Astrocyte (in vitro differentiated cells and primary cell): Measurements from ENCODE around the gene RHCG. TPM values are rescaled to one million over a fixed set of nuclear protein-coding genes. Genes with fewer than 3 reads are reported as not detected.

ENCODE experiments used
- DNase-seq: peaks from one replicate; pipeline ENCODE4 v3.0.0-alpha.2; 2010; ENCODE audit warnings: low read depth
- FAIRE-seq: peaks from 2 replicates; lab custom pipeline; 2011; peaks lifted over from hg19 to GRCh38; lab: Jason Lieb, UNC
- H2AFZ ChIP-seq: 2 replicates; pipeline ENCODE4 v1.6.0; 2012; ENCODE audit warnings: low read depth, low read length, inconsistent platforms
- H3K27ac ChIP-seq: 2 replicates; pipeline ENCODE4 v1.5.1; 2011; ENCODE audit warnings: low read depth, low read length, inconsistent platforms
- H3K27me3 ChIP-seq: 2 replicates; pipeline ENCODE4 v1.6.0; 2011; ENCODE audit warnings: low read length, inconsistent platforms; ENCODE audit not compliant: insufficient read depth
- H3K36me3 ChIP-seq: 2 replicates; pipeline ENCODE4 v1.5.1; 2011; ENCODE audit warnings: low read length, inconsistent platforms; ENCODE audit not compliant: insufficient read depth
- H3K4me1 ChIP-seq: 2 replicates; pipeline ENCODE4 v1.5.1; 2011; ENCODE audit warnings: low read length, inconsistent platforms; ENCODE audit not compliant: insufficient read depth
- H3K4me2 ChIP-seq: 2 replicates; pipeline ENCODE4 v1.6.0; 2012; ENCODE audit warnings: low read length, inconsistent platforms
- H3K4me3 ChIP-seq: 2 replicates; pipeline ENCODE4 v1.5.1; 2011; ENCODE audit warnings: low read depth, mild to moderate bottlenecking, low read length, inconsistent platforms; ENCODE audit not compliant: insufficient read depth
- H3K79me2 ChIP-seq: 2 replicates; pipeline ENCODE4 v1.6.0; 2012; ENCODE audit warnings: mild to moderate bottlenecking, low read length, inconsistent platforms; ENCODE audit not compliant: insufficient read depth
- H3K9ac ChIP-seq: 2 replicates; pipeline ENCODE4 v1.6.0; 2012; ENCODE audit warnings: mild to moderate bottlenecking, low read length, inconsistent platforms
- H3K9me3 ChIP-seq: 2 replicates; pipeline ENCODE4 v1.5.1; 2012; ENCODE audit warnings: low read depth, mild to moderate bottlenecking, low read length, inconsistent platforms; ENCODE audit not compliant: insufficient read depth
- H4K20me1 ChIP-seq: 2 replicates; pipeline ENCODE4 v1.6.0; 2012; ENCODE audit warnings: low read length, inconsistent platforms; ENCODE audit not compliant: insufficient read depth
- H3K27ac Mint-ChIP-seq: one replicate; pipeline ENCODE4 v1.8.0; 2021; ENCODE audit warnings: mild to moderate bottlenecking, mixed read lengths; ENCODE audit not compliant: unreplicated experiment
- H3K27me3 Mint-ChIP-seq: one replicate; pipeline ENCODE4 v1.8.0; 2021; ENCODE audit warnings: low read depth, mixed read lengths; ENCODE audit not compliant: unreplicated experiment
- H3K36me3 Mint-ChIP-seq: one replicate; pipeline ENCODE4 v1.8.0; 2021; ENCODE audit warnings: low read depth, mixed read lengths; ENCODE audit not compliant: unreplicated experiment
- H3K4me1 Mint-ChIP-seq: one replicate; pipeline ENCODE4 v1.8.0; 2021; ENCODE audit warnings: low read depth, mixed read lengths; ENCODE audit not compliant: unreplicated experiment
- H3K4me3 Mint-ChIP-seq: one replicate; pipeline ENCODE4 v1.8.0; 2021; ENCODE audit warnings: mild to moderate bottlenecking, moderate library complexity, mixed read lengths; ENCODE audit not compliant: unreplicated experiment
- H3K9me3 Mint-ChIP-seq: one replicate; pipeline ENCODE4 v1.8.0; 2021; ENCODE audit warnings: mild to moderate bottlenecking, mixed read lengths; ENCODE audit not compliant: unreplicated experiment
- EZH2 ChIP-seq: IDR thresholded peaks from 2 replicates; pipeline ENCODE4 v1.6.1; 2012; ENCODE audit warnings: mild to moderate bottlenecking, low read length, inconsistent platforms; ENCODE audit not compliant: insufficient read depth
- total RNA-seq: library from RNA; stranded (reverse); gene quantifications from 2 replicates; pipeline ENCODE4 v1.2.1, GENCODE V29; 2021
- TF ChIP-seq, protein P1 (sequence below): IDR thresholded peaks from 2 replicates; pipeline ENCODE4 v1.5.1; 2011; ENCODE audit warnings: low read depth, mild to moderate bottlenecking, inconsistent platforms, low read length, moderate library complexity; ENCODE audit not compliant: insufficient read depth

Gene RHCG
- total RNA-seq, 1 donor from 2014 or later: 0.18 TPM

DNA sequence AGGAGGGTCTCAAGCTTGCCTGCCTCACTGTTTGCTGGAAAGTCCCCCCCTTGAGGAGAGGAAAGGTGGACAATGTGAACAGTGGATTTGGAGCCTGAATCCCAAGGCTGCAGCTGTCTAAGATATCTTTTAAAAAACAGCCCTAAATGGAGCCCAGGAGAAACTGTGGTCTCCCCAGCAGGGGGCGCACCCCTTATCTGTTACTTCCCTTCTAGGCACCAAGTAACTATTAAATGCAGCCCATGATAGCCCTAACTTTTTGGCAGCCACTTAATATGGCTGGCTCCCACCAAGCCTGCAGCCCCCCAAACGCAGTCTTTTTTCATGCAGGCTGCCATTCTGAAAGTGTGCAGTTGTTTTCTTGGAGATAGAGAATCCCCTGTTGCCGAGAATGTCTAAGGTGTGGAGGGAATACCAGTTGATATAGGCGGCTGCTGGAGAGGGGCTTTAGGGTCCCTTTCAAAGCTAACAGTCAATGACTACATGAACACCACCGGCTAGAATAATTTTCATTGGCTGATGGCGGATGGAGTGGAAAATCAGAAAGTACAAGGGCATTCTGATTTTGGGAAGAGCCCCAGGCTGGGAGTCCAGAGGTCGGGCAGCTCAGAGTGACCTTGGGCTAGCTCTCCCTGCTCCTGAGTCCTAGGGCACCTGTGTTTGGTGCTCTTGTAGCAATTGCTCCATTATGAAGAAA lies 1.3 kb downstream of the RHCG start:
- no peaks in the 10 kb centered on the region for H3K36me3 Mint-ChIP-seq
- H3K9me3 Mint-ChIP-seq: no peaks in the 10 kb centered on the region

DNA sequence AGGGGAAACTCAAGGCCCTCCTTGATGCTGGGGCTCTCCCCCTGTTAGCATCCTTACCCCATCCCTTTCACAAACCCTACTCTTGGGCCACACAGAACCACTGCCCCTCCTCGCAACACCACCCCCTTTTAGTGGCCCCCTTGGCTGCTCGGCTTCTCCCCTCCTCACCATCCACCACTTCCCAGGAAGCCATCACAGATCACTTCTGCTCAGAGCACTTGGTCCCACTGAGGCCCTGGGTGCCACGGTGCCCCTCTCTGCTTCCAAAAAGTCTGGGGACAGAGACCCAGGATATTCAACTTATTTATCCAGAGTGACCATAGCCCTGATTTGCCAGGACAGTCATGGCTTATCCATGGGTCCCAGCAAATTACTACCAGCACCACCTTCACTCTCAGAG lies 2.4 kb downstream of the RHCG start:
- peaks cover 35% of the 10 kb centered on the region for H3K27me3 ChIP-seq
- no peak overlapping the region for H3K27ac Mint-ChIP-seq
- no peak overlapping the region for H3K4me3 ChIP-seq
- H3K79me2 ChIP-seq: no peaks in the 10 kb centered on the region
- H3K4me2 ChIP-seq: no peak overlapping the region
- FAIRE-seq (no peak), DNase-seq (no peak)
- H3K36me3 ChIP-seq: no peaks in the 10 kb centered on the region
- no peak overlapping the region for H3K27ac ChIP-seq
- no peak overlapping the region for H3K9ac ChIP-seq
- no peak for TF ChIP-seq EZH2
- TF ChIP-seq, protein P1, sequence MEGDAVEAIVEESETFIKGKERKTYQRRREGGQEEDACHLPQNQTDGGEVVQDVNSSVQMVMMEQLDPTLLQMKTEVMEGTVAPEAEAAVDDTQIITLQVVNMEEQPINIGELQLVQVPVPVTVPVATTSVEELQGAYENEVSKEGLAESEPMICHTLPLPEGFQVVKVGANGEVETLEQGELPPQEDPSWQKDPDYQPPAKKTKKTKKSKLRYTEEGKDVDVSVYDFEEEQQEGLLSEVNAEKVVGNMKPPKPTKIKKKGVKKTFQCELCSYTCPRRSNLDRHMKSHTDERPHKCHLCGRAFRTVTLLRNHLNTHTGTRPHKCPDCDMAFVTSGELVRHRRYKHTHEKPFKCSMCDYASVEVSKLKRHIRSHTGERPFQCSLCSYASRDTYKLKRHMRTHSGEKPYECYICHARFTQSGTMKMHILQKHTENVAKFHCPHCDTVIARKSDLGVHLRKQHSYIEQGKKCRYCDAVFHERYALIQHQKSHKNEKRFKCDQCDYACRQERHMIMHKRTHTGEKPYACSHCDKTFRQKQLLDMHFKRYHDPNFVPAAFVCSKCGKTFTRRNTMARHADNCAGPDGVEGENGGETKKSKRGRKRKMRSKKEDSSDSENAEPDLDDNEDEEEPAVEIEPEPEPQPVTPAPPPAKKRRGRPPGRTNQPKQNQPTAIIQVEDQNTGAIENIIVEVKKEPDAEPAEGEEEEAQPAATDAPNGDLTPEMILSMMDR: no peak
- no peak overlapping the region for H2AFZ ChIP-seq
- H3K4me1 Mint-ChIP-seq: no peaks in the 10 kb centered on the region
- no peaks in the 10 kb centered on the region for H3K9me3 Mint-ChIP-seq
- H3K9me3 ChIP-seq: no peaks in the 10 kb centered on the region
- H3K4me1 ChIP-seq: peaks cover 7% of the 10 kb centered on the region
- H3K36me3 Mint-ChIP-seq: no peaks in the 10 kb centered on the region
- H3K27me3 Mint-ChIP-seq: peaks cover 68% of the 10 kb centered on the region
- peaks cover 2% of the 10 kb centered on the region for H4K20me1 ChIP-seq
- no peak overlapping the region for H3K4me3 Mint-ChIP-seq

More for the DNA sequence above, 1.3 kb downstream of the RHCG start:
- H3K27ac Mint-ChIP-seq: no peak overlapping the region
- FAIRE-seq: no peak
- Histone ChIP-seq H3K4me3 (no peak overlapping the region), H3K79me2 (no peaks in the 10 kb centered on the region), H4K20me1 (peaks cover 3% of the 10 kb centered on the region), H3K27me3 (peaks cover 35% of the 10 kb centered on the region), H2AFZ (no peak overlapping the region), H3K4me2 (no peak overlapping the region), H3K4me1 (peaks cover 7% of the 10 kb centered on the region), H3K9me3 (no peaks in the 10 kb centered on the region), H3K36me3 (no peaks in the 10 kb centered on the region), H3K9ac (no peak overlapping the region), H3K27ac (no peak overlapping the region)
- no peak for TF ChIP-seq EZH2
- TF ChIP-seq, protein P1: peak; percentile 30
- DNase-seq: no peak
- no peak overlapping the region for H3K4me3 Mint-ChIP-seq
- peaks cover 73% of the 10 kb centered on the region for H3K27me3 Mint-ChIP-seq
- H3K4me1 Mint-ChIP-seq: no peaks in the 10 kb centered on the region

DNA sequence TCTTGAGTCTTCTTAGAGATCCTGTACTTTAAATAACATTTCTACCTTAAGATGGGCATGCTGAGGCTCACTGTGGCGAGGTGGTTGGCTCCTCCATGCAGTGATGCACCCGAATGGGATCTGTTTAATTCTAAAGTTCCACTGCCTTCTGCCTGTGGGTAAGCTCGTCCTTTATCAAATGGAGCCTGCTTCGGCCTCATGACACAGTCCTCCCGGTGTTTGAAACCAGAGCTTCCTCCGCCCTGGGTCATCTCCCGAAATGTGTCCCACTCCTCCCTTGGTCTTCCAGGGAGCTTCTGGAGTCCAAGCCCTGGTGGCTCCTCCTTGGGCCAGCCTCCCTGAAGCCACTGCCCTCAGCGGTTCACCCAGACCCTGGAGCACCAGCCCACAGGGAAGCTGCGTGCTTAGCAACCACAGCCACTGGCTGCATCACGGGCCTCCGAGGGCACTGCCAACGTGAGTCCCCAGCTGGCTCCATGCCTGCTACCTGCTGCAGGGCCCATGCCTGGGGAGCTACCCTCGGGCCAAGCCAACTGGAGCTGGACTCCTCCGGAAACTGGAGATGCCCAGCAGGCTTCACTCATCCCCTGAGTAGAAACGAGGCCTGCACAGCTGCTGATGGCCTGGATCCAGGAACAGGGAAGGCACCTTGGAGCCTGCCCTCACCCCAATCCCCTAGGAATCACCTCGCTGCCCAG lies 3.3 kb downstream of the RHCG start:
- no peaks in the 10 kb centered on the region for H4K20me1 ChIP-seq
- H3K4me2 ChIP-seq: no peak overlapping the region
- DNase-seq (no peak), FAIRE-seq (no peak)
- no peak overlapping the region for H3K4me3 Mint-ChIP-seq
- peaks cover 38% of the 10 kb centered on the region for H3K27me3 ChIP-seq
- H3K4me3 ChIP-seq: no peak overlapping the region
- no peaks in the 10 kb centered on the region for H3K79me2 ChIP-seq
- H3K4me1 ChIP-seq: peaks cover 7% of the 10 kb centered on the region
- peaks cover 61% of the 10 kb centered on the region for H3K27me3 Mint-ChIP-seq
- H3K9me3 Mint-ChIP-seq: no peaks in the 10 kb centered on the region
- no peaks in the 10 kb centered on the region for H3K36me3 ChIP-seq
- H3K36me3 Mint-ChIP-seq: no peaks in the 10 kb centered on the region
- no peak for TF ChIP-seq EZH2
- TF ChIP-seq, protein P1: no peak
- H3K27ac Mint-ChIP-seq: no peak overlapping the region
- H3K4me1 Mint-ChIP-seq: no peaks in the 10 kb centered on the region
- no peak overlapping the region for H3K9ac ChIP-seq
- H3K9me3 ChIP-seq: no peaks in the 10 kb centered on the region
- H2AFZ ChIP-seq: no peak overlapping the region
- H3K27ac ChIP-seq: no peak overlapping the region
